ENCODE data around the gene KLHDC7B.

KLHDC7B gene

DNA sequence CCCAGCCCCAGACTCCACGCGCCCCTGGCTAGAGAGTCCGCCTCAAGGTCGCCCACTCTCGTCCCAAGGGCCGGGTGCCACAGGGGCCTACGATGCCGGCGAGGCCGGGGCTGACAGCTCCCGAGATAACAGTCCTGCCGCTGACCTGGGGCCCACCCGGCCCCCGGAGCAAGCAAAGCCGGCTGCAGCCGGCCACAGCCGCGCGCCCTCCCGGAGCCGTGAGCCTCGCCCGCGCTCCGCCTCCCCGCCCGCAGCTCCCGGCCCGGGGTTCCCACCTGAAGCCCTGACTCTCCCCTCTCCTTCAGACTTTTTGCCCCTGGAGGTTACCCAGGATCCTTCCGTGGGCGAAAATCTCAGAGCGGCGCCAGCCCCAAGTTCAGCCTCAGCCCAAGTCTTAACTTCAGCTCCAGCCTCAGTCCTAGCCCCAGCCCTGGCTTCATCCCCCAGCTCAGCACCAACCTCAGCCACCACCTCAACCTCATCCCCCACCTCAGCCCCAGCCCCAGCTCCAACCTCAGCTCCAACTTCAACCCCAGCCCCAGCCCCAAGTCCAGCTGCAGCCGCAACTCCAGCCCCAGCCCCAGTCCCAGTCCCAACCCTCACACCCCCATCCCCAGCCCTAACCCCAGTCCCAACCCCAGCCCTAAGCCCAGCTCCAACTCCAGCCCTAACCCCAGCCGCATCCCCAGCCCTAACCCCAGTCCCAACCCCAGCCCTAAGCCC, 1.7 kb downstream of the KLHDC7B start:
- H3K27me3 Mint-ChIP-seq, result no peaks in the 10 kb centered on the region
- no peak overlapping the region for H3K4me3 Mint-ChIP-seq
- H3K36me3 Mint-ChIP-seq, result no peaks in the 10 kb centered on the region
- H3K4me1 Mint-ChIP-seq, result peaks cover 50% of the 10 kb centered on the region
- ATAC-seq, result no peak
- H3K27ac Mint-ChIP-seq, result peak overlapping the region; percentile 76
- no peaks in the 10 kb centered on the region for H3K9me3 Mint-ChIP-seq

DNA sequence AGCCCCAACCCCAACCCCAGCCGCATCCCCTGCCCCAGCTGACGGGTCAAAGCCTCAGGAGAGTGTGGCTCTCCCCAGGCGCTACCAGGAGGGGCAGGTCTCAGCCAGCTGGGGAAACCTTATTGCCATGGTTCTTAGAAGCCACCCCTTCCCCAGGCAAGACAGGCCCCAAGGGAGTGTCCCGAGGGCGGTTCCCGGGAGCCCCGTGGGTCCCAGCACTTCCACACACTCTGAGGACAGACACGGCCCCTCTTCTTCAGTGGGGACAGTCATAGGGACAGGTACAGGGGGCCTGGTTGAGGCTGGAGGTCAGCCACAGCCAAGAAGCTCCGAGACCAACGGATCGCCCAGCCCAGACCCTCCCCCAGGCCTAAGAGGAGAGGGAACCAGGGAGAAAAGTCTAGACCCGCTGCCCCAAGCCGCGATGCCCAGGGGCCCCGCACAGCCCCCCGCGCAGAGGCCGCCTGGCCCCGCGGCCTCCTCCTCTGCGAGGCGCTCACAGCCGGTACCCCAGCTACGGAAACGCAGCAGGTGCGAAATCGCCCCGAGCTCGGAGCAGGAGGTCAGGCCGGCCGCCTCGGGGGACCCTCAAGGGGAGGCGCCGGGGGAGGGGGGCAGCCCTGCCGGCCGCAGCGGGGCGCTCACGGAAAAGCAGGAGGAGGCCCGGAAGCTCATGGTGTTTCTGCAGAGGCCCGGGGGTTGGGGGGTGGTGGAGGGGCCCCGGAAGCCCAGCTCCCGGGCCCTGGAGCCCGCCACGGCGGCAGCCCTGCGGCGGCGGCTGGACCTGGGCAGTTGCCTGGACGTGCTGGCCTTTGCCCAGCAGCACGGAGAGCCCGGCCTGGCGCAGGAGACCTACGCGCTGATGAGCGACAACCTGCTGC, 2.6 kb downstream of the KLHDC7B start:
- Mint-ChIP-seq H3K9me3 (no peaks in the 10 kb centered on the region), H3K27ac (peak overlapping the region; percentile 76), H3K4me3 (peak overlapping the region; percentile 54), H3K36me3 (no peaks in the 10 kb centered on the region), H3K4me1 (peaks cover 46% of the 10 kb centered on the region), H3K27me3 (no peaks in the 10 kb centered on the region)
- ATAC-seq, result peak; percentile 40

DNA sequence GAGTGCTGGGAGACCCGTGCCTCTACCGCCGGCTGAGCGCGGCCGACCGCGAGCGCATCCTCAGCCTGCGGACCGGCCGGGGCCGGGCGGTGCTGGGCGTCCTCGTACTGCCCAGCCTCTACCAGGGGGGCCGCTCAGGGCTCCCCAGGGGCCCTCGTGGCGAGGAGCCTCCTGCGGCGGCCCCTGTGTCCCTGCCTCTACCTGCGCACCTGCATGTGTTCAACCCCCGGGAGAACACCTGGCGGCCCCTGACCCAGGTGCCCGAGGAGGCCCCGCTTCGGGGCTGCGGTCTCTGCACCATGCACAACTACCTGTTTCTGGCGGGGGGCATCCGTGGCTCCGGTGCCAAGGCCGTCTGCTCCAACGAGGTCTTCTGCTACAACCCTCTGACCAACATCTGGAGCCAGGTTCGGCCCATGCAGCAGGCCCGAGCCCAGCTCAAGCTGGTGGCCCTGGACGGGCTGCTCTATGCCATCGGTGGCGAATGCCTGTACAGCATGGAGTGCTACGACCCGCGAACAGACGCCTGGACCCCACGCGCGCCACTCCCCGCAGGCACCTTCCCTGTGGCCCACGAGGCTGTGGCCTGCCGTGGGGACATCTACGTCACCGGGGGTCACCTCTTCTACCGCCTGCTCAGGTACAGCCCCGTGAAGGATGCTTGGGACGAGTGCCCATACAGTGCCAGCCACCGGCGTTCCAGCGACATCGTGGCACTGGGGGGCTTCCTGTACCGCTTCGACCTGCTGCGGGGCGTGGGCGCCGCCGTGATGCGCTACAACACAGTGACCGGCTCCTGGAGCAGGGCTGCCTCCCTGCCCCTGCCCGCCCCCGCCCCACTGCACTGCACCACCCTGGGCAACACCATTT, 3.5 kb downstream of the KLHDC7B start:
- peak; percentile 27 for ATAC-seq
- H3K9me3 Mint-ChIP-seq, result no peaks in the 10 kb centered on the region
- peak overlapping the region; percentile 66 for H3K4me3 Mint-ChIP-seq
- H3K27ac Mint-ChIP-seq, result peak overlapping the region; percentile 76
- H3K36me3 Mint-ChIP-seq, result no peaks in the 10 kb centered on the region
- H3K4me1 Mint-ChIP-seq, result peaks cover 42% of the 10 kb centered on the region
- no peaks in the 10 kb centered on the region for H3K27me3 Mint-ChIP-seq

DNA sequence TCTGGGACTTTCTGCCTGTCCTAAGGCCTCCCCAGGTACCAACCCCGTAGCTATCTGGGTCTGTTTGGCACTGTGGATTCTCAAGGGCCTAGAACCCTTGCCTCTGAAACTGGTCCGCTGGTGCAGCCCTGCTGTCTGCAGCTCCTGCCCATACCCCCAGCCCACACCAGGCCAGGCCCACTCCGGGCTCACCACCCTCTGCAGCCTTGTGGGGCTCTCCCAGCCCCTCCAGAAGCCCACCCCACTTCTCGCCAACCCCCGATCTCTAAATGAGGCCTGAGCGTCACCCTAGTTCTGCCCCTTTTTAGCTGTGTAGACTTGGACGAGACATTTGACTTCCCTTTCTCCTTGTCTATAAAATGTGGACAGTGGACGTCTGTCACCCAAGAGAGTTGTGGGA, 4.7 kb downstream of the KLHDC7B start:
- H3K4me1 Mint-ChIP-seq, result peaks cover 30% of the 10 kb centered on the region
- H3K4me3 Mint-ChIP-seq, result peak overlapping the region; percentile 29
- H3K36me3 Mint-ChIP-seq, result no peaks in the 10 kb centered on the region
- H3K27me3 Mint-ChIP-seq, result no peaks in the 10 kb centered on the region
- peak overlapping the region; percentile 43 for H3K27ac Mint-ChIP-seq
- no peaks in the 10 kb centered on the region for H3K9me3 Mint-ChIP-seq
- no peak for ATAC-seq

DNA sequence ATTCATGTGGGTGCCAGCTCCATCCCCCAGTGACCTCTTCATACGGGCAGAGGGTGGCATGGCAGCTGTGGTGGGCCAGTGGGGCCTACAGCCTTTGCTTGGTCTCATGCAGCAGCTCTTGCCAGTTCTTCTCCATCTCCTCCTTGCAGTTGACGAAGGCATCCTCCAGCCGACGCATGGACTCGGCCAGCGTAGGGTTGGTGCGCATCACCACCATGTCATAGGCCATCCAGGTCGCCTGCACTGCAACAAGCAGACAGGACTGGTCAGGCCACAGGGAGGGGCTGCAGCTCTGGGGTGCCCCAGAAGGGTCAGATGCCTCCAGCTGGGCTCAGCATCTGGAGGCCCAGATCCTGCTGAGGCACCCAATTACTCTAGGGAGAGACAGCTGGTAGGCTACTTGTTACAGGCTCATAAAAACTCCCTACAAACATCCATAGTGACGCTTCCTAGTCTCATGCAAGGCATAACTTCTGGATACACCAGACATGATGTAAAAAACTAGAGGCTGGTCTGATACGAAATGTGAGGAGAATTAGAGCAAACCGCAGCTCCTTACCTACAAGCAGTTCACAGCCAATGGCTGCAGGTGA, 5.6 kb downstream of the KLHDC7B start:
- Mint-ChIP-seq H3K4me1 (peaks cover 27% of the 10 kb centered on the region), H3K9me3 (no peaks in the 10 kb centered on the region), H3K27ac (no peak overlapping the region), H3K4me3 (no peak overlapping the region), H3K36me3 (no peaks in the 10 kb centered on the region), H3K27me3 (no peaks in the 10 kb centered on the region)
- no peak for ATAC-seq

DNA sequence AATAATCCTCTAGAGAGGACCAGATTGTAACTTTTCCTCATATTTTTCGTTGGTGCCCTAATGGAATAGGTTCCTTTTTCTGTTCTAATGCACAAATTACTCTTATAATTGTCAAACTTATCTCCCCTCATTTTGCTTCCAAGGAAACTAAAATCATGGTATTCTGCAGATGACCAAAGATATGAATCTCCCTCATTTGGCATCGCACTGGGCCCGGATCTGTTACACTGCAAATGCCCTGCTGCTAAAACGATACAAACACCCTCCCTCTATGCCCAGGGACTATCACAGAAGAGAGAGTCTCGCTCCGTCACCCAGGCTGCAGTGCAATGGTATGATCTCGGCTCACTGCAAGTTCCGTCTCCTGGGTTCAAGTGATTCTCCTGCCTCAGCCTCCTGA, 7.6 kb downstream of the KLHDC7B start:
- H3K27me3 Mint-ChIP-seq, result no peaks in the 10 kb centered on the region
- H3K9me3 Mint-ChIP-seq, result no peaks in the 10 kb centered on the region
- no peak overlapping the region for H3K4me3 Mint-ChIP-seq
- H3K27ac Mint-ChIP-seq, result no peak overlapping the region
- no peak for ATAC-seq
- H3K4me1 Mint-ChIP-seq, result peaks cover 18% of the 10 kb centered on the region
- H3K36me3 Mint-ChIP-seq, result no peaks in the 10 kb centered on the region

DNA sequence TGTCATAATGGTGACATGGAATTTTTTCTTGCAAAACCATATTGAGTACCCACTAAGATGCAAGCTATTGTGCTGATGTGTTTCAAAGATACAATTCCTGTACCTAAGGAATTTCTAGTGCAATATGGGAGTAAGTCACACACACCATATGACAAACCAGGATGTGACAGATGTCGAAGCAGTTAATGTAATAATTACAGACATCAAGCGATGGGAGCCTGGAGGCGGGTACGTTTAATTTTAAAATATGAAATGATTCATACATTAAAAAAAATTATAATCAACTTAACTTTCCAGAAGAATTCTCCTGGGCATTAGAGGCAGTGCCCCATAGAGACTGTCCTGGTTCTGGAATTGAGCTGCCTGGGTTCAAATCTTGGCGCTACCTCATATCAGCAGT, 11.0 kb downstream of the KLHDC7B start:
- H3K4me3 Mint-ChIP-seq, result no peak overlapping the region
- no peaks in the 10 kb centered on the region for H3K36me3 Mint-ChIP-seq
- H3K9me3 Mint-ChIP-seq, result no peaks in the 10 kb centered on the region
- H3K27ac Mint-ChIP-seq, result no peak overlapping the region
- H3K27me3 Mint-ChIP-seq, result no peaks in the 10 kb centered on the region
- no peak for ATAC-seq
- H3K4me1 Mint-ChIP-seq, result peaks cover 3% of the 10 kb centered on the region

DNA sequence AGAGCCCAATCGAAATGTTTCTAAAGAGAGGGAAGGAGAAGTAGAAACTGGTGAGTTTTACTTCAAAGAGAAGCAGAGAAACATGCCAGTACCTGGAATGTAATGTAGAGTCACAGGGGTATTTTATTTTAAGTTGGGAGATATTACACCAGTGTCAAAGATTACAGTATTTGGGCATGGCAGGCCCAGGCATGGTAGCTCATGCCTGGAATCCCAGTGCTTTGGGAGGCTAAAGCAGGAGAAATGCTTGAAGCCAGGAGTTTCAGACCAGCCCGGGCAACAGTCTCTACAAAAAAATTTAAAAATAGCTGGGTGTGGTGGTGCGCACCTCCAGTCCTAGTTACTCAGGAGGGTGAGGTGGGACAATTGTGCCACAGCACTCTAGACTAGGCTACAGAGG, 14.3 kb downstream of the KLHDC7B start:
- H3K4me3 Mint-ChIP-seq, result no peak overlapping the region
- no peaks in the 10 kb centered on the region for H3K9me3 Mint-ChIP-seq
- no peak overlapping the region for H3K27ac Mint-ChIP-seq
- ATAC-seq, result no peak
- H3K36me3 Mint-ChIP-seq, result no peaks in the 10 kb centered on the region
- peaks cover 17% of the 10 kb centered on the region for H3K4me1 Mint-ChIP-seq
- H3K27me3 Mint-ChIP-seq, result no peaks in the 10 kb centered on the region

DNA sequence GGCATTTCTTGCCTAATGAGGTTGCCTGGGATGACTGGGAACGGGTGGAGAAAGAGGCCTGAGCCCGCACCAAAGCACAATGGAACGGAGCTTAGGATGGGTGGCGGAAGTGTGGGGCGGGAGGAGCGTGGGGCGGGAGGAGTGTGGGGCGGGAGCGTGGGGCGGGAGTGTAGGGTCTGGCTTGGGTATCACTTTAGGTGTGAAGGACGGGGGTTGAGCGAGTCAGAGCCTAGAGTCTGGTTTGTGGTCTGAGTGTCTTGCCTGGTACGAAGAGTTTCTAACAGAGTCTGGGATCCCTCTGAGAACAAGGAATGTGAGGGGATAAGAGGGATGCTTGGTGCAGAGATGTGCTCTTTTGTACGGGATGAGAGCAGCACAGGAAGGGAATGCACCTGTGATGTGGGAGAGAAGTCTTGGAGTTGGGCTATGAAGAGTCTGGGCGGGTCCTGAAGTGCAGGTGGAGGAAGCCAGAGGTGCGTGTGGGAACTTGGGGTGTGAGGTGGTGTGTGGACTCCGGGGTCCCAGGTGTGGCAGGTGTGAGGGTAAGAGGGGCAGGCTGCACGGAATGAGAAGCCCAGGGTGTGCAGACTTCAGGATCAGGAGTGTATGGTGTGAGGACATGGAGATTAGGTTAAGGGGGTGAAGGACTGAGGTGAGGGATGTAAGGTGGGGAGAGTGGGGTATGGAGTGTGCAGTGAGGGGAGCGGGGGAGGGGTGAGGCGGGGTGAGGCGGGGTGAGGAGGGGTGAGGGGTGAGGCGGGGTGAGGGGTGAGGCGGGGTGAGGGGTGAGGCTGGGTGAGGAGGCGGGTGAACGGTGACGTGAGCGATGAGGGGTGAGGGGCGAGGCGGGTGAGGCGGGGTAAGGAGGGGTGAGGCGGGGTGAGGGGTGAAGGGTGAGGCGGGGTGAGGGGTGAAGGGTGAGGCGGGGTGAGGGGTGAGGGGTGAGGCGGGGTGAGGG, 16.0 kb downstream of the KLHDC7B start:
- Mint-ChIP-seq H3K27ac (peak overlapping the region; percentile 78), H3K4me1 (peaks cover 17% of the 10 kb centered on the region), H3K9me3 (no peaks in the 10 kb centered on the region), H3K36me3 (no peaks in the 10 kb centered on the region), H3K27me3 (no peaks in the 10 kb centered on the region), H3K4me3 (peak overlapping the region; percentile 76)
- peak; percentile 52 for ATAC-seq

DNA sequence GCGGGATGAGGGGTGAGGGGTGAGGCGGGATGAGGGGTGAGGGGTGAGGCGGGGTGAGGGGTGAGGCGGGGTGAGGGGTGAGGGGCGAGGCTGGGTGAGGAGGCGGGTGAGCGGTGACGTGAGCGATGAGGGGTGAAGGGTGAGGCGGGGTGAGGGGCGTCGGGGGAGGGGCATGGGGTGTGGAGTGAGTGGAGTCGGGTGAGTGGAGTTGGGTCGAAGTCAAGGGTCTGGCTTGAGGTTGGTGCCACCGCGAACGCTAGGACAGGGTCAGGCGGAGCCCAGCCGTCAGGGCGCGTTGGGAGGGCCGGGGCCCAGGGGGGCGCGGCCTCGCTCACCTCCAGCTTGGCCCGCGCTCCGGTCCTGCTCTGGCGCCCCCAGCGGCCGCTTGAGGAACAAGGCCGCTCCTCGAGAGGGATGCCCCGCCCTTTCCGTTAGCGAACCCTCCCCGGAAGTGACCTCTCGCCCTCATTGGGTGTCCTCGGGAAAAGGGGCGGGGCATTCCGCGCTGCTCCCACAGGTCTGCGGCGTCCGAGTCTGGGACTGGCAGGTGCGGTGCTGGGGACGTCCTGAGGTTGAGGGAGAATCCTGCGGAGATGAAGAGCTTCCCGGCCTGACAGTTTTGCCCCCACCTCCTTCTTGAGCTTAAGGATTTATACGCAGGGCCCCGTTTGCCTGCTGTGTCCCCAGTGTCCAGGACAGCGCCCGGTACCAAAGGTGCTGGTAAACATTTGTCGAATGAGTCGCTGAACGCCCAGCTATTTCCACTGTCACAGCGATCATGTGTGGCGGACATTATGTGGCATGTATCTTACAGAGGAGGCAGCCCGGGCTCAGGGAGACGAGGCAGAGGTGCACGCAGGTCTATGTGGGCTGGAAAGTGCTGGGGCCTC, 17.1 kb downstream of the KLHDC7B start, which contains the start of gene SYCE3:
Gene SYCE3, minus strand, starts transcription at position 397 of the 890 bp plus-strand sequence. CDS start 6,514 bp downstream, outside the sequence.
- Mint-ChIP-seq H3K36me3 (peaks cover 3% of the 10 kb centered on the region), H3K27ac (peak within 1 kb of the TSS; percentile 78), H3K4me3 (peak within 1 kb of the TSS; percentile 83), H3K4me1 (peaks cover 17% of the 10 kb centered on the region), H3K9me3 (no peaks in the 10 kb centered on the region), H3K27me3 (no peaks in the 10 kb centered on the region)
- peak; percentile 94 for ATAC-seq

DNA sequence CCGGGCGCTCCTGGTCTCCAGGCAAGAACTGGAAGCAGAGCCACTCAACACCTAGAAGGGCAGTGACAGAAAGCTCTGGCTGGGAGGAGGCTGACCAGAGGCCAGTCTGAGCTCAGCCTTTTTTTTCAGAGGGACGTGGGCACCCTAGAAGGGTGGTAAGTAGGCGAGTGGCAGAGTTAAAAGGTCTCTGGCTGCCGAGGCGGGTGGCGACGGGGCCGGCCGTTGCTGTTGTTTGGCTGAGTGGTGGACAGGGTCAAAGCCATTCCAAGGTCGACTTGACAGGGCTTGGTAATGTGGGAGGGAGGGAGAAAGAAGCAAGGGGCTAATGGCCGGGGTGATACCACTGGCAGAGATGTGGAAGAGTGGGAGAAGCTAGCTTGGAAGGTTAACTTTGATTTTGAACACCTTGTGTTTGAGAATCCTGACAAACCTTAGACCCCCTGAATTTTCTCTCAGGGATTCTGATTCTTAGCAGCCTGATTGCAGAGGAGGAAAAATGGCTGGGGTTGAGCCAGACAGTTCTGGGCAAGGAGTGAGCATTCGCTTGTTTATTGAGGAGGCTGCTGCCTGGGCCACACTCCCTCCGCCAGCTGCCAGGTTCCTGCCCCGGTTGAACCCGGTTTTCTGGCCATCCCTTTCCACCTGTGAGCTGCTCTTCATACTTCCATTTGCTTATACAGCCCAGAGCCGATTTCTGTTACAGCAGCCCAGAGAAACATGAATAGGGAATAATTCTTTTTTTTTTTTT, 17.9 kb downstream of the KLHDC7B start:
- no peaks in the 10 kb centered on the region for H3K27me3 Mint-ChIP-seq
- peak overlapping the region; percentile 71 for H3K27ac Mint-ChIP-seq
- peaks cover 17% of the 10 kb centered on the region for H3K4me1 Mint-ChIP-seq
- peak overlapping the region; percentile 83 for H3K4me3 Mint-ChIP-seq
- no peaks in the 10 kb centered on the region for H3K9me3 Mint-ChIP-seq
- H3K36me3 Mint-ChIP-seq, result peaks cover 7% of the 10 kb centered on the region
- no peak for ATAC-seq

DNA sequence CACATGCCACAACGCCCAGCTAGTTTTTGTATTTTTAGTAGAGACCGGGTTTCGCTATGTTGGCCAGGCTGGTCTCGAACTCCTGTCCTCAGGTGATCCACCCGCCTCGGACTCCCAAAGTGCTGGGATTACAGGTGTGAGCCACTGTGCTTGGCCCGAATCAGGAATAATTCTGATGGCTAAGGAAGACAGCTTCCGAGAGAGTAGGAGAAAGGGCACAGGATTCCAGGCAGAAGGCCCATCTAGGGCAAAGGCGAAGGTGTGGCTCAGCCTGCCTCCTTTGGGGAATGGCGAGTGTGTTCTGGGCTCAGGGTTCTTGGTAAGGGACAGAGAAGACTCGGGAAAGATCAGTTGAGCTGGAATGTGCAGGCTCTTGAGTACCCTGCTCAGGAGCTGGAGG, 18.6 kb downstream of the KLHDC7B start:
- ATAC-seq, result no peak
- no peaks in the 10 kb centered on the region for H3K9me3 Mint-ChIP-seq
- H3K4me1 Mint-ChIP-seq, result peaks cover 17% of the 10 kb centered on the region
- peaks cover 14% of the 10 kb centered on the region for H3K36me3 Mint-ChIP-seq
- no peak overlapping the region for H3K4me3 Mint-ChIP-seq
- no peak overlapping the region for H3K27ac Mint-ChIP-seq
- no peaks in the 10 kb centered on the region for H3K27me3 Mint-ChIP-seq
